HepG2 (cell line): ENCODE measurements around the gene NCOA7. TPM values are rescaled to one million over a fixed set of nuclear protein-coding genes. Genes with fewer than 3 reads are reported as not detected.

Experiments
- ATM ChIP-seq: fragments of 450-650 bp; IDR thresholded peaks from 2 replicates; pipeline ENCODE4 v1.7.1; 2017; ENCODE audit warnings: mild to moderate bottlenecking, borderline replicate concordance
- DNMT3B ChIP-seq: conservative IDR thresholded peaks from 2 replicates; pipeline ENCODE4 v1.6.1; 2016; ENCODE audit warnings: missing biosample characterization, control low read depth
- FOXC1 ChIP-seq: sonication (generic); formaldehyde crosslinking; IDR thresholded peaks from 2 replicates; pipeline ENCODE4 v1.8.0; 2022; ENCODE audit warnings: mild to moderate bottlenecking, missing genetic modification reagents, borderline replicate concordance
- FOXK2 ChIP-seq: fragments of 450-650 bp; IDR thresholded peaks from 2 replicates; pipeline ENCODE4 v1.6.1; 2016
- IKZF4 ChIP-seq: sonication (generic); formaldehyde crosslinking; IDR thresholded peaks from 2 replicates; pipeline ENCODE4 v1.5.1; 2020; ENCODE audit warnings: borderline replicate concordance, mild to moderate bottlenecking, low read depth, missing genetic modification reagents; ENCODE audit errors: not compliant biosample characterization
- PAWR ChIP-seq: sonication (generic); formaldehyde crosslinking; IDR thresholded peaks from 2 replicates; pipeline ENCODE4 v1.4.0; 2020; ENCODE audit warnings: missing genetic modification reagents, mild to moderate bottlenecking, borderline replicate concordance
- RARA ChIP-seq: IDR thresholded peaks from 2 replicates; pipeline ENCODE4 v1.6.1; 2016; ENCODE audit warnings: missing genetic modification reagents, missing compliant biosample characterization
- SMC3 ChIP-seq: IDR thresholded peaks from 2 replicates; pipeline ENCODE4 v1.6.1; 2011; ENCODE audit warnings: low read length, improper control_type of control experiment
- SOX5 ChIP-seq: IDR thresholded peaks from 2 replicates; pipeline ENCODE4 v1.6.1; 2016; ENCODE audit warnings: borderline replicate concordance
- U2AF1 ChIP-seq: fragments of 200-400 bp; formaldehyde crosslinking; optimal IDR thresholded peaks from 2 replicates; pipeline ENCODE3; 2017; ENCODE audit warnings: mild to moderate bottlenecking, low read depth, low read length
- ZC3H4 ChIP-seq: sonication (generic); formaldehyde crosslinking; IDR thresholded peaks from 2 replicates; pipeline ENCODE4 v1.4.0; 2020; ENCODE audit warnings: missing genetic modification reagents, borderline replicate concordance
- ZFP36L1 ChIP-seq: sonication (generic); formaldehyde crosslinking; IDR thresholded peaks from 2 replicates; pipeline ENCODE4 v1.8.0; 2022; ENCODE audit warnings: mild to moderate bottlenecking, missing genetic modification reagents, moderate library complexity
- ZFX ChIP-seq: sonication (generic); formaldehyde crosslinking; IDR thresholded peaks from 2 replicates; pipeline ENCODE4 v1.4.0; 2020; ENCODE audit warnings: mild to moderate bottlenecking, low read depth, missing genetic modification reagents, moderate library complexity
- ZNF232 ChIP-seq: sonication (generic); formaldehyde crosslinking; IDR thresholded peaks from 2 replicates; pipeline ENCODE4 v1.4.0; 2020; ENCODE audit warnings: missing genetic modification reagents, borderline replicate concordance
- ZNF549 ChIP-seq: sonication (generic); formaldehyde crosslinking; IDR thresholded peaks from 2 replicates; pipeline ENCODE4 v1.5.0; 2020; ENCODE audit warnings: missing genetic modification reagents
- ZNF709 ChIP-seq: sonication (generic); formaldehyde crosslinking; IDR thresholded peaks from 2 replicates; pipeline ENCODE4 v1.5.0; 2020; ENCODE audit warnings: mild to moderate bottlenecking, missing genetic modification reagents
- ZNF891 ChIP-seq: sonication (generic); formaldehyde crosslinking; IDR thresholded peaks from 2 replicates; pipeline ENCODE4 v1.5.0; 2020; ENCODE audit warnings: mild to moderate bottlenecking, missing genetic modification reagents
- polyA plus RNA-seq, 8 experiments: library from polyadenylated mRNA; depleted of rRNA in 3 of 8; stranded (reverse) in 7 of 8; unstranded in 1 of 8; fragments of >200 nt; fragmentation: Illumina TruSeq in 4 of 8; extraction: Trizol in 4 of 8; gene quantifications; 2 replicates each; pipeline versions ENCODE4 v1.2.1 to v1.2.3, GENCODE V29; 2011 to 2016; ENCODE audit warnings: low read depth in 4 of 8, missing spikeins in 1 of 8, mixed read lengths in 1 of 8; ENCODE audit not compliant: insufficient read depth in 1 of 8
- total RNA-seq, 5 experiments: library from RNA; depleted of rRNA; stranded (reverse); fragments of >200 nt; fragmentation: Illumina TruSeq; extraction: Trizol; gene quantifications; 2 replicates each; pipeline ENCODE4 v1.2.3, GENCODE V29; 2016; ENCODE audit warnings: low read depth in 1 of 5
- TF ChIP-seq, protein P1 (sequence below): IDR thresholded peaks from 2 replicates; pipeline ENCODE4 v1.6.1; 2016; ENCODE audit warnings: missing biosample characterization, missing genetic modification reagents, low read depth
- TF ChIP-seq, protein P2 (sequence below): sonication (generic); IDR thresholded peaks from 2 replicates; pipeline ENCODE4 v1.6.1; 2016; ENCODE audit warnings: low read depth, borderline replicate concordance
- TF ChIP-seq, protein P3 (sequence below): IDR thresholded peaks from 2 replicates; pipeline ENCODE4 v1.6.1; 2016; ENCODE audit warnings: missing compliant biosample characterization, missing genetic modification reagents, borderline replicate concordance
- TF ChIP-seq, protein P4 (sequence below): sonication (generic); formaldehyde crosslinking; IDR thresholded peaks from 2 replicates; pipeline ENCODE4 v1.4.0; 2020; ENCODE audit warnings: missing genetic modification reagents, mild to moderate bottlenecking, borderline replicate concordance
- TF ChIP-seq, protein P5 (sequence below): sonication (generic); formaldehyde crosslinking; IDR thresholded peaks from 2 replicates; pipeline ENCODE4 v1.5.0; 2020; ENCODE audit warnings: mild to moderate bottlenecking, missing genetic modification reagents, moderate library complexity

NCOA7 gene
- total and polyA plus RNA-seq, 2 of the 13 experiments (the other 11 are each of a cell fraction or from before 2014, with no cell fraction given), result 13.6 to 20.8 TPM

GRCh38 chr6:125944434-125944816, 153.7 kb downstream of the NCOA7 start (continued):
- TF ChIP-seq, protein P1, sequence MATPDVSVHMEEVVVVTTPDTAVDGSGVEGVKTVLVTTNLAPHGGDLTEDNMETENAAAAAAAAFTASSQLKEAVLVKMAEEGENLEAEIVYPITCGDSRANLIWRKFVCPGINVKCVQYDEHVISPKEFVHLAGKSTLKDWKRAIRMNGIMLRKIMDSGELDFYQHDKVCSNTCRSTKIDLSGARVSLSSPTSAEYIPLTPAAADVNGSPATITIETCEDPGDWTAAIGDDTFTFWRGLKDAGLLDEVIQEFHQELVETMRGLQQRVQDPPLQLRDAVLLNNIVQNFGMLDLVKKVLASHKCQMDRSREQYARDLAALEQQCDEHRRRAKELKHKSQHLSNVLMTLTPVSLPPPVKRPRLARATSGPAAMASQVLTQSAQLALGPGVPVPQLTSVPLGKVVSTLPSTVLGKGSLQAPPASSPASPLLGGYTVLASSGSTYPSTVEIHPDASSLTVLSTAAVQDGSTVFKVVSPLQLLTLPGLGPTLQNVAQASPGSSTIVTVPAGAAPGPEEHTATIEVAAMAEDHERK (CRISPR knock-in tag), result 0 out of 2 replicates have a peak, but pooled peaks have one; percentile 8
- TF ChIP-seq ZFX (no peak), ZFP36L1 (CRISPR knock-in tag) (no peak), ZNF549 (CRISPR knock-in tag) (no peak), FOXC1 (CRISPR knock-in tag) (no peak), SOX5 (CRISPR knock-in tag) (peak; percentile 93), SMC3 (0 out of 2 replicates have a peak, but pooled peaks have one; percentile 10), ZNF232 (CRISPR knock-in tag) (no peak), IKZF4 (no peak), RARA (peak; percentile 61), DNMT3B (no peak), ATM (no peak), ZNF891 (no peak), ZNF709 (CRISPR knock-in tag) (no peak), U2AF1 (no peak), FOXK2 (0 out of 2 replicates have a peak, but pooled peaks have one; percentile 27), PAWR (CRISPR knock-in tag) (no peak), ZC3H4 (CRISPR knock-in tag) (no peak)
- TF ChIP-seq, protein P2, sequence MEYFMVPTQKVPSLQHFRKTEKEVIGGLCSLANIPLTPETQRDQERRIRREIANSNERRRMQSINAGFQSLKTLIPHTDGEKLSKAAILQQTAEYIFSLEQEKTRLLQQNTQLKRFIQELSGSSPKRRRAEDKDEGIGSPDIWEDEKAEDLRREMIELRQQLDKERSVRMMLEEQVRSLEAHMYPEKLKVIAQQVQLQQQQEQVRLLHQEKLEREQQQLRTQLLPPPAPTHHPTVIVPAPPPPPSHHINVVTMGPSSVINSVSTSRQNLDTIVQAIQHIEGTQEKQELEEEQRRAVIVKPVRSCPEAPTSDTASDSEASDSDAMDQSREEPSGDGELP, result peak; percentile 18; the same call in 1 of the 2 replicates
- TF ChIP-seq, protein P3, sequence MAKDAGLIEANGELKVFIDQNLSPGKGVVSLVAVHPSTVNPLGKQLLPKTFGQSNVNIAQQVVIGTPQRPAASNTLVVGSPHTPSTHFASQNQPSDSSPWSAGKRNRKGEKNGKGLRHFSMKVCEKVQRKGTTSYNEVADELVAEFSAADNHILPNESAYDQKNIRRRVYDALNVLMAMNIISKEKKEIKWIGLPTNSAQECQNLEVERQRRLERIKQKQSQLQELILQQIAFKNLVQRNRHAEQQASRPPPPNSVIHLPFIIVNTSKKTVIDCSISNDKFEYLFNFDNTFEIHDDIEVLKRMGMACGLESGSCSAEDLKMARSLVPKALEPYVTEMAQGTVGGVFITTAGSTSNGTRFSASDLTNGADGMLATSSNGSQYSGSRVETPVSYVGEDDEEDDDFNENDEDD (CRISPR knock-in tag), result peak; percentile 48; the same call in 1 of the 2 replicates
- TF ChIP-seq, protein P4, sequence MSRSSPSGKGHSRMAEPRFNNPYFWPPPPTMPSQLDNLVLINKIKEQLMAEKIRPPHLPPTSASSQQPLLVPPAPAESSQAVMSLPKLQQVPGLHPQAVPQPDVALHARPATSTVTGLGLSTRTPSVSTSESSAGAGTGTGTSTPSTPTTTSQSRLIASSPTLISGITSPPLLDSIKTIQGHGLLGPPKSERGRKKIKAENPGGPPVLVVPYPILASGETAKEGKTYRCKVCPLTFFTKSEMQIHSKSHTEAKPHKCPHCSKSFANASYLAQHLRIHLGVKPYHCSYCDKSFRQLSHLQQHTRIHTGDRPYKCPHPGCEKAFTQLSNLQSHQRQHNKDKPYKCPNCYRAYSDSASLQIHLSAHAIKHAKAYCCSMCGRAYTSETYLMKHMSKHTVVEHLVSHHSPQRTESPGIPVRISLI (CRISPR knock-in tag), result peak; percentile 57; the same call in 1 of the 2 replicates
- TF ChIP-seq, protein P5, sequence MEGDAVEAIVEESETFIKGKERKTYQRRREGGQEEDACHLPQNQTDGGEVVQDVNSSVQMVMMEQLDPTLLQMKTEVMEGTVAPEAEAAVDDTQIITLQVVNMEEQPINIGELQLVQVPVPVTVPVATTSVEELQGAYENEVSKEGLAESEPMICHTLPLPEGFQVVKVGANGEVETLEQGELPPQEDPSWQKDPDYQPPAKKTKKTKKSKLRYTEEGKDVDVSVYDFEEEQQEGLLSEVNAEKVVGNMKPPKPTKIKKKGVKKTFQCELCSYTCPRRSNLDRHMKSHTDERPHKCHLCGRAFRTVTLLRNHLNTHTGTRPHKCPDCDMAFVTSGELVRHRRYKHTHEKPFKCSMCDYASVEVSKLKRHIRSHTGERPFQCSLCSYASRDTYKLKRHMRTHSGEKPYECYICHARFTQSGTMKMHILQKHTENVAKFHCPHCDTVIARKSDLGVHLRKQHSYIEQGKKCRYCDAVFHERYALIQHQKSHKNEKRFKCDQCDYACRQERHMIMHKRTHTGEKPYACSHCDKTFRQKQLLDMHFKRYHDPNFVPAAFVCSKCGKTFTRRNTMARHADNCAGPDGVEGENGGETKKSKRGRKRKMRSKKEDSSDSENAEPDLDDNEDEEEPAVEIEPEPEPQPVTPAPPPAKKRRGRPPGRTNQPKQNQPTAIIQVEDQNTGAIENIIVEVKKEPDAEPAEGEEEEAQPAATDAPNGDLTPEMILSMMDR (CRISPR knock-in tag), result no peak
